ENCODE data around the gene NUDT4. TPM values are rescaled to one million over a fixed set of nuclear protein-coding genes. Genes with fewer than 3 reads are reported as not detected.

NUDT4 gene
- total and polyA plus RNA-seq, 2 of the 13 experiments (the other 11 are each of a cell fraction or from before 2014, with no cell fraction given) = 37.3 to 70.1 TPM

DNA sequence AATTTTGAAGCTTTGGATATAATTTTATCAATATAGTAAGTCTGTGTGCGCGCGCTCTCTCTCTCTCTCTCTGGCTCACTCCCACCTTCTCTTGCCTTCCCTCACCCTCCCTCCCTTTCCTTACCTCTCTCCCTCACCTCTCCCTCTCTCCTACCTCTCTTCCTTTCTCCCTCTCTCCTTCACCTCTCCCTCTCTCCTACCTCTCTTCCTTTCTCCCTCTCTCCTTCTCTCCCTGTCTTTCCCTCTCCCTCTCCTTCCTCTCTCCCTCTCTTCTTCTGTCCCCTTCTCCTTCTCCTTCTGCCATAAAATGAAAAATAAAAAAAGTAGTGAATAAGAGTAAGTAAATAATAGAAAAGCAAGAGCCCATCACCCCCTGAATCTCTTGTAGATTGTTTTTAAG is 9.0 kb upstream of the NUDT4 start (continued):
- no peak for TF ChIP-seq ZNF749 (CRISPR knock-in tag; IDR thresholded peaks at IDR 0.05; ENCODE audit: borderline replicate concordance)

DNA sequence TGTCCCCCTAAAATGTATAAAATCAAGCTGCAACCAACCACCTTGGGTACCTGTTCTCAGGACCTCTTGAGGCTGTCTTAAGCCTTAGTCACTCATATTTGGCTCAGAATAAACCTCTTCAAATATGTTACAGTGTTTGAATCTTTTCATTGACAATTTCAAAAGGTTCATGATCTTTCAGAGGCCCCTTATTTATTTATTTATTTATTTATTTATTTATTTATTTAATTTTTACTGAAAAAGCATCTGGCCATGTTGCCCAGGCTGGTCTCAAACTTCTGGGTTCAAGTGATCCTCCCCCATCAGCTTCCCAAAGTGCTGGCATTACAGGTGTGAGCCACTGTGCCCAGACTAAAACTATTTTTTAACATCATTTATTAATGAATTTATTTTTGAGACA is 8.2 kb upstream of the NUDT4 start:
- Histone ChIP-seq H3K27ac (ENCODE audit: extremely low read length, insufficient read depth, low read length) (no peak overlapping the region), H3K27me3 (ENCODE audit: control insufficient read depth in 1 of 2, insufficient read depth in 2 of 2, low read length in 2 of 2) (no peaks in the 10 kb centered on the region), H3K4me3 (replicated peaks in 1 of 3; ENCODE audit: insufficient read depth in 1 of 3, low read depth in 2 of 3, low read length in 3 of 3) (no peak overlapping the region), H3K4me2 (ENCODE audit: low read depth, low read length) (no peak overlapping the region), H2AFZ (ENCODE audit: low read length) (no peak overlapping the region), H3K4me1 (ENCODE audit: insufficient read depth, low read length) (peaks cover 29% of the 10 kb centered on the region), H4K20me1 (ENCODE audit: insufficient read depth, low read length) (no peaks in the 10 kb centered on the region), H3K79me2 (ENCODE audit: insufficient read depth, low read length) (peaks cover 4% of the 10 kb centered on the region), H3K36me3 (replicated peaks in 1 of 2; ENCODE audit: control insufficient read depth in 1 of 2, insufficient read depth in 2 of 2, low read length in 2 of 2) (no peaks in the 10 kb centered on the region), H3K9me3 (ENCODE audit: low read length) (no peaks in the 10 kb centered on the region), H3K9ac (ENCODE audit: insufficient read depth, low read depth, low read length) (no peak overlapping the region)
- ATAC-seq (no peak), DNase-seq (ENCODE audit: low spot score) (no peak), FAIRE-seq (no peak)
- CTCF ChIA-PET (ENCODE audit: low intra/inter-chr PET ratio, low total read pairs) = no interaction called here
- in situ Hi-C loops (cut with HindIII; ENCODE audit: extremely low pct_ligation_motif_present, low pct_unique_long_range_greater_than_20kb) (no loop called here), intact Hi-C loops (cut with micrococcal nuclease; ENCODE audit: unreplicated experiment) (no loop called here)
- BruUV-seq (replicated peaks) = no TSS peak
- POLR2A ChIA-PET = no interaction called here
- TF ChIP-seq ZNF616 (CRISPR knock-in tag; IDR thresholded peaks at IDR 0.05; ENCODE audit: low read depth) = no peak
- no peak for TF ChIP-seq KLF11 (CRISPR knock-in tag; IDR thresholded peaks at IDR 0.05)
- no peak for TF ChIP-seq HNRNPL (IDR thresholded peaks at IDR 0.05; ENCODE audit: low read depth, low read length)
- no peak for TF ChIP-seq NR2F2 (IDR thresholded peaks at IDR 0.05; ENCODE audit: borderline replicate concordance, low read depth)
- no peak for TF ChIP-seq KDM1A (CRISPR knock-in tag; IDR thresholded peaks at IDR 0.05)
- no peak for TF ChIP-seq ZNF34 (CRISPR knock-in tag; IDR thresholded peaks at IDR 0.05; ENCODE audit: borderline replicate concordance)
- no peak for TF ChIP-seq MEF2D (CRISPR knock-in tag; IDR thresholded peaks at IDR 0.05)
- TF ChIP-seq ZNF207 (IDR thresholded peaks at IDR 0.05; ENCODE audit: borderline replicate concordance) = no peak
- TF ChIP-seq, protein P1, sequence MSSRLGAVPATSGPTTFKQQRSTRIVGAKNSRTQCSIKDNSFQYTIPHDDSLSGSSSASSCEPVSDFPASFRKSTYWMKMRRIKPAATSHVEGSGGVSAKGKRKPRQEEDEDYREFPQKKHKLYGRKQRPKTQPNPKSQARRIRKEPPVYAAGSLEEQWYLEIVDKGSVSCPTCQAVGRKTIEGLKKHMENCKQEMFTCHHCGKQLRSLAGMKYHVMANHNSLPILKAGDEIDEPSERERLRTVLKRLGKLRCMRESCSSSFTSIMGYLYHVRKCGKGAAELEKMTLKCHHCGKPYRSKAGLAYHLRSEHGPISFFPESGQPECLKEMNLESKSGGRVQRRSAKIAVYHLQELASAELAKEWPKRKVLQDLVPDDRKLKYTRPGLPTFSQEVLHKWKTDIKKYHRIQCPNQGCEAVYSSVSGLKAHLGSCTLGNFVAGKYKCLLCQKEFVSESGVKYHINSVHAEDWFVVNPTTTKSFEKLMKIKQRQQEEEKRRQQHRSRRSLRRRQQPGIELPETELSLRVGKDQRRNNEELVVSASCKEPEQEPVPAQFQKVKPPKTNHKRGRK (CRISPR knock-in tag; IDR thresholded peaks at IDR 0.05) = no peak
- TF ChIP-seq CEBPB (IDR thresholded peaks at IDR 0.05; ENCODE audit: borderline replicate concordance, low read depth, low read length) = no peak
- TF ChIP-seq, protein P2, sequence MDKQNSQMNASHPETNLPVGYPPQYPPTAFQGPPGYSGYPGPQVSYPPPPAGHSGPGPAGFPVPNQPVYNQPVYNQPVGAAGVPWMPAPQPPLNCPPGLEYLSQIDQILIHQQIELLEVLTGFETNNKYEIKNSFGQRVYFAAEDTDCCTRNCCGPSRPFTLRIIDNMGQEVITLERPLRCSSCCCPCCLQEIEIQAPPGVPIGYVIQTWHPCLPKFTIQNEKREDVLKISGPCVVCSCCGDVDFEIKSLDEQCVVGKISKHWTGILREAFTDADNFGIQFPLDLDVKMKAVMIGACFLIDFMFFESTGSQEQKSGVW (CRISPR knock-in tag; IDR thresholded peaks at IDR 0.05; ENCODE audit: borderline replicate concordance) = no peak
- no peak for TF ChIP-seq SP4 (CRISPR knock-in tag; IDR thresholded peaks at IDR 0.05)
- TF ChIP-seq, protein P3, sequence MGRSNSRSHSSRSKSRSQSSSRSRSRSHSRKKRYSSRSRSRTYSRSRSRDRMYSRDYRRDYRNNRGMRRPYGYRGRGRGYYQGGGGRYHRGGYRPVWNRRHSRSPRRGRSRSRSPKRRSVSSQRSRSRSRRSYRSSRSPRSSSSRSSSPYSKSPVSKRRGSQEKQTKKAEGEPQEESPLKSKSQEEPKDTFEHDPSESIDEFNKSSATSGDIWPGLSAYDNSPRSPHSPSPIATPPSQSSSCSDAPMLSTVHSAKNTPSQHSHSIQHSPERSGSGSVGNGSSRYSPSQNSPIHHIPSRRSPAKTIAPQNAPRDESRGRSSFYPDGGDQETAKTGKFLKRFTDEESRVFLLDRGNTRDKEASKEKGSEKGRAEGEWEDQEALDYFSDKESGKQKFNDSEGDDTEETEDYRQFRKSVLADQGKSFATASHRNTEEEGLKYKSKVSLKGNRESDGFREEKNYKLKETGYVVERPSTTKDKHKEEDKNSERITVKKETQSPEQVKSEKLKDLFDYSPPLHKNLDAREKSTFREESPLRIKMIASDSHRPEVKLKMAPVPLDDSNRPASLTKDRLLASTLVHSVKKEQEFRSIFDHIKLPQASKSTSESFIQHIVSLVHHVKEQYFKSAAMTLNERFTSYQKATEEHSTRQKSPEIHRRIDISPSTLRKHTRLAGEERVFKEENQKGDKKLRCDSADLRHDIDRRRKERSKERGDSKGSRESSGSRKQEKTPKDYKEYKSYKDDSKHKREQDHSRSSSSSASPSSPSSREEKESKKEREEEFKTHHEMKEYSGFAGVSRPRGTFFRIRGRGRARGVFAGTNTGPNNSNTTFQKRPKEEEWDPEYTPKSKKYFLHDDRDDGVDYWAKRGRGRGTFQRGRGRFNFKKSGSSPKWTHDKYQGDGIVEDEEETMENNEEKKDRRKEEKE (IDR thresholded peaks at IDR 0.05) = no peak
- TF ChIP-seq ZNF589 (CRISPR knock-in tag; conservative IDR thresholded peaks at IDR 0.05) = no peak
- no peak for TF ChIP-seq ZNF224 (CRISPR knock-in tag; IDR thresholded peaks at IDR 0.05)
- no peak for TF ChIP-seq ZNF501 (CRISPR knock-in tag; IDR thresholded peaks at IDR 0.05)
- no peak for TF ChIP-seq NCOR1 (IDR thresholded peaks at IDR 0.05; ENCODE audit: borderline replicate concordance, low read length)
- TF ChIP-seq STAG1 (CRISPR knock-in tag; IDR thresholded peaks at IDR 0.05) = no peak

All from HepG2 (cell line).